Ovary (tissue), 3 donors: ENCODE results near the gene NPAS3.

Experiments used
- CTCF ChIP-seq, 3 donors: fragments of 450-650 bp in 2 of 3; fragments of 200-600 bp in 1 of 3; IDR thresholded peaks; one replicate each; pipeline versions ENCODE4 v1.5.1 to v1.8.0; 2016 to 2022; ENCODE audit warnings: antibody characterized with exemption in 3 of 3, mild to moderate bottlenecking in 1 of 3
- EP300 ChIP-seq: sonication (generic); formaldehyde crosslinking; IDR thresholded peaks from one replicate; pipeline ENCODE4 v1.6.1; 2017; ENCODE audit warnings: antibody characterized with exemption
- donor health status: DM: no; HTN: no; CAD: no.

DNA sequence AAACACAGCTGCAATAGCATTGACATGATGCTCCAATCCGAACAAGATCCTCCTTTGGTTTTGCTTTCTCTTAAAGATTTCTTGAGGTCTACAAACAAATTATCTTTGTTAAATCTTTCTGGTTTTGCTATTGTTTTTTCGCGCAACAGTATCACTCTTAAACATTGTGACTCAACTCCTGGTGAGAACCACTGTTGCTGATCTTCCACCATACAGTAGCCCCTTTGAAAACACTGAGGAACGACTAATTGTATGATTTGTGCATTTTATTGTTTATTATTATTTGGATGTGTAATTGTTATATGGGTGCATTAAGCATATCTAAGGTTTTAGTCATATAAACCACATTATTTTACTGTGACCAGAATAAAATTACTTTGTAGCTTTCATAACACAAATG, 729.4 kb downstream of the NPAS3 start:
- TF ChIP-seq CTCF (IDR thresholded peaks at IDR 0.05), result no peak
- no peak for TF ChIP-seq EP300
